Stomach (tissue), 9 donors: ENCODE measurements around the gene CT47C1. TPM values are rescaled to one million over a fixed set of nuclear protein-coding genes. Genes with fewer than 3 reads are reported as not detected.

Experiments
- DNase-seq, 2 donors: peaks; one replicate each; pipeline versions ENCODE4 v3.0.0 to v3.0.0-alpha.2; 2013 to 2019
- H3K27ac ChIP-seq, 5 donors: fragments of 200-600 bp in 4 of 5; sonication (generic) in 4 of 5; one replicate each; pipeline ENCODE4 v1.5.1; 2013 to 2019; ENCODE audit warnings: mild to moderate bottlenecking in 1 of 5, moderate library complexity in 1 of 5
- H3K27me3 ChIP-seq, 3 donors: fragments of 200-600 bp; sonication (generic); one replicate each; pipeline ENCODE4 v1.5.1; 2017 to 2019; ENCODE audit warnings: mixed run types in 1 of 3
- H3K36me3 ChIP-seq, 4 donors: fragments of 200-600 bp; sonication (generic); 1 replicate in 3 of 4; 2 replicates in 1 of 4; pipeline ENCODE4 v1.5.1; 2016 to 2019
- H3K4me1 ChIP-seq, 4 donors: fragments of 200-600 bp; sonication (generic); one replicate each; pipeline ENCODE4 v1.5.1; 2016 to 2019
- H3K4me3 ChIP-seq, 4 donors: fragments of 200-600 bp; sonication (generic) in 3 of 4; one replicate each; pipeline ENCODE4 v1.5.1; 2016 to 2019; ENCODE audit warnings: mild to moderate bottlenecking in 1 of 4
- H3K9me3 ChIP-seq, 4 donors: fragments of 200-600 bp; sonication (generic); one replicate each; pipeline ENCODE4 v1.5.1; 2016 to 2019
- CTCF ChIP-seq, 7 experiments: fragments of 450-650 bp in 4 of 7; fragments of 200-600 bp in 3 of 7; sonication (generic) in 3 of 7; IDR thresholded peaks; one replicate each; pipeline ENCODE4 v1.5.1; 2016 to 2019; ENCODE audit warnings: antibody characterized with exemption in 7 of 7, control low read depth in 2 of 7, mild to moderate bottlenecking in 1 of 7
- EP300 ChIP-seq: sonication (generic); formaldehyde crosslinking; IDR thresholded peaks from one replicate; pipeline ENCODE4 v1.6.1; 2017; ENCODE audit warnings: antibody characterized with exemption
- POLR2A ChIP-seq, 4 donors: fragments of 450-650 bp; IDR thresholded peaks; one replicate each; pipeline ENCODE4 v1.6.1; 2016; ENCODE audit warnings: antibody characterized with exemption in 4 of 4, control low read depth in 2 of 4, mild to moderate bottlenecking in 1 of 4, moderate library complexity in 1 of 4
- POLR2AphosphoS5 ChIP-seq, 3 donors: sonication (generic); formaldehyde crosslinking; IDR thresholded peaks; one replicate each; pipeline ENCODE4 v1.6.1; 2016; ENCODE audit warnings: antibody characterized with exemption in 3 of 3
- WGBS, 5 donors: extraction: QIAGEN DNeasy Blood & Tissue Kit in 3 of 5; methylation state at CpG; one replicate each; pipeline versions ENCODE4 v1.1.5 to v1.1.7; 2013 to 2018; 5-methylcytosine and 5-hydroxymethylcytosine counted together
- intact Hi-C: fragments of 100-400 bp; cut with DNase I; formaldehyde crosslinking; loops from one replicate; pipeline ENCODE4 v1.15.1; 2023; ENCODE audit warnings: low total_unique reads
- polyA plus RNA-seq, 3 donors: library from polyadenylated mRNA; stranded (reverse); fragments of 200-250 nt; gene quantifications; one replicate each; pipeline ENCODE4 v1.2.3, GENCODE V29; 2013
- total RNA-seq, 5 donors: library from RNA; depleted of rRNA; stranded (reverse); fragments of >200 nt; gene quantifications; one replicate each; pipeline versions ENCODE4 v1.1.0 to v1.2.3, GENCODE V29; 2014 to 2016
- donor health status: healthy with polysubstance abuse.
- donor health status: Bipolar disorder and iron deficiency.
- donor health status: healthy.

Gene CT47C1
- total and polyA plus RNA-seq, 8 donors = not detected

GRCh38 chrX:119071381-119071780 lies 1.4 kb upstream of the CT47C1 start:
- intact Hi-C loops = no loop called here
- no peaks in the 10 kb centered on the region for H3K4me1 ChIP-seq
- DNase-seq = no peak
- H3K27ac ChIP-seq = no peak overlapping the region
- H3K36me3 ChIP-seq = no peaks in the 10 kb centered on the region
- TF ChIP-seq POLR2AphosphoS5 (IDR thresholded peaks at IDR 0.05) = no peak
- no peak for TF ChIP-seq CTCF (IDR thresholded peaks at IDR 0.05)
- no peak for TF ChIP-seq POLR2A (IDR thresholded peaks at IDR 0.05)
- no peak for TF ChIP-seq EP300
- WGBS, 5 donors = 42 to 84% (median 61%) methylated on average over 2 of the region's 2 CpGs
- H3K9me3 ChIP-seq = peaks cover 0 to 5% (median 0%) of the 10 kb centered on the region in 4 donors
- peaks cover 0 to 12% (median 0%) of the 10 kb centered on the region in 3 donors for H3K27me3 ChIP-seq
- no peak overlapping the region for H3K4me3 ChIP-seq

DNA sequence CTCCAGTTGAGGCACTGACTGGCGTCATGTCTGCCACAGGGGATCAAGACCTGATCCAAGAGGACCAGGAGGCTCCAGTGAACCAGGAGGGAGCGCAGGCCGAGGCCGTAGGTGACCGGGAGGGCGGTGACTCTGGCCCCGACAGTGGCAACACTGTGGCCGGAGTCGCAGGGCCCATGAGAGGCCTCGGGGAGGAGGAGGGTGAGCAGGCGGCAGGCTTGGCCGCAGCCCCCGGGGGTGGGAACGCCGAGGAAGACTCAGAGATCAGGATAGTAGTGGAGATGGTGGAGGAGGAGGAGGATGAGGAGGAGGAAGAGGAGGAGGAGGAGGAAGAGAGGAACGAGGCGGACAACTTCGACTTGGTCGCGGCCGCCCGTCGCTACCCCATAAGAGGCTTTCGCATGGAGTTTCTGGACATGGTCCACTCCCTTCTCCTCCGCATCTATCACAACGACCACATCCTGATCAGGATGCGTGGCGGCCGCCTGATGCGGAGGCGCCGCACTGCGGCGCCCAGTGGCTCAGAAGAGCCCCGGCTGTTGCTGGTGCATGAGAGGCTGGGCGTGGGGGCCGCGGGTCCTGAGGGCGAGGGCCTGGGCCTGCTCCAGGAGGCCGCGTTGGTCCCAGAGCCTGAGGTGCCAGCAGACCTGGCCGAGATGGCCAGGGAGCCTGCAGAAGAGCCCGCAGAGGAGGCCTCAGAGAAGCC lies 560 bp downstream of the CT47C1 start:
- H3K36me3 ChIP-seq = no peaks in the 10 kb centered on the region
- no peaks in the 10 kb centered on the region for H3K4me1 ChIP-seq
- no peak overlapping the region for H3K4me3 ChIP-seq
- TF ChIP-seq POLR2AphosphoS5 (IDR thresholded peaks at IDR 0.05) (no peak), CTCF (IDR thresholded peaks at IDR 0.05) (no peak)
- intact Hi-C loops = no loop called here
- peaks cover 0 to 5% (median 0%) of the 10 kb centered on the region in 4 donors for H3K9me3 ChIP-seq
- WGBS, 5 donors = 88 to 97% (median 94%) methylated on average over 9 to 43 of the region's 43 CpGs
- H3K27ac ChIP-seq = no peak overlapping the region
- no peak for DNase-seq
- H3K27me3 ChIP-seq = peaks cover 0 to 6% (median 0%) of the 10 kb centered on the region in 3 donors

GRCh38 chrX:119073911-119074310 lies 1.1 kb downstream of the CT47C1 start:
- WGBS, 5 donors = 87 to 96% (median 91%) methylated on average over 10 to 19 of the region's 19 CpGs
- H3K27ac ChIP-seq = no peak overlapping the region
- H3K36me3 ChIP-seq = no peaks in the 10 kb centered on the region
- intact Hi-C loops = no loop called here
- DNase-seq = no peak
- TF ChIP-seq CTCF (IDR thresholded peaks at IDR 0.05) = no peak
- no peak for TF ChIP-seq POLR2AphosphoS5 (IDR thresholded peaks at IDR 0.05)
- no peak for TF ChIP-seq POLR2A (IDR thresholded peaks at IDR 0.05)
- no peak for TF ChIP-seq EP300
- peaks cover 0 to 6% (median 0%) of the 10 kb centered on the region in 3 donors for H3K27me3 ChIP-seq
- peaks cover 0 to 5% (median 0%) of the 10 kb centered on the region in 4 donors for H3K9me3 ChIP-seq
- H3K4me3 ChIP-seq = no peak overlapping the region
- no peaks in the 10 kb centered on the region for H3K4me1 ChIP-seq

DNA sequence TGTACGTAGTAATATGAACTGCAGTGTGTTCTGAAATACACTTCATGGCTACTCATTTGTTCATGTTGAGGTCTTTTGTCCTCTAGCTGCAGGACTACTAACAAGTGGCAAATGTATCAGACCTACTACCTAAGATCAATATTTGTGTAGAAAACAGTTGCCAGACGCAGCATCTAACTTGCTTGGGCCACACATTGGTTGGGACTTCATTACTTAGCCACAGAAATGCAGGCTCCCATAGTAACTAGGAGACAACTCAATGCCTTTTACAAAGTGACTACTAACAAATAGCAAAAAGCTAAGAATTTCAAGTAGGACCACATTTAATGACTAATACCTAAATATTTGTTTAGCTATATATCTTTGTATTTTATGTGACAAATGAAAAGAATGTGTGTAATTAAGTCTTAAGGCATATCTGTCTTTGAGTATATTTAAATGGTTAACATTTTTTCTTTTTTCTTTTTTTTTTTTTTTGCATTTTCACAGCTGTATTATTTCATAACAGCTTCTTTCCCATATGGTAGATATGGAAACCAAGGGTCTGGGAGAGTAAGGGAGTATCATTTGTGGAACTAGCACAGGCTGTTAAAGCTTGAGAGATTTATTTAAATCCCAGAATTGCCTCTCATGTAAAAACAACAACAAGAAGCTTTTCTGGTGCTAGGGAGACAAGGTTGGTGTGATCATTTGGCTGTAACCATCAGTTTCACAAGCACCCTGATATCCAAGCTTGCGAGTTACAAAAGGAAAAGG lies 2.7 kb downstream of the CT47C1 start:
- Histone ChIP-seq H3K36me3 (no peaks in the 10 kb centered on the region), H3K4me1 (no peaks in the 10 kb centered on the region), H3K27me3 (no peaks in the 10 kb centered on the region), H3K9me3 (no peaks in the 10 kb centered on the region), H3K27ac (no peak overlapping the region), H3K4me3 (no peak overlapping the region)
- no peak for DNase-seq
- no peak for TF ChIP-seq CTCF (IDR thresholded peaks at IDR 0.05)
- intact Hi-C loops = no loop called here
- WGBS, 5 donors = 58 to 79% (median 67%) methylated on average over 3 of the region's 3 CpGs
